WTC11 (cell line): Measurements from ENCODE around the gene CTNNA3.

Experiments
- ATF3 ChIP-seq: sonication (generic); formaldehyde crosslinking; conservative IDR thresholded peaks from 2 replicates; pipeline ENCODE4 v1.8.1; 2022; ENCODE audit warnings: mild to moderate bottlenecking, missing genetic modification reagents
- CREM ChIP-seq: sonication (generic); formaldehyde crosslinking; IDR thresholded peaks from 2 replicates; pipeline ENCODE4 v1.8.1; 2022; ENCODE audit warnings: mild to moderate bottlenecking, missing genetic modification reagents, moderate library complexity
- CTCF ChIP-seq: fragments of 200-600 bp; IDR thresholded peaks from 2 replicates; pipeline ENCODE4 v1.8.0; 2022; ENCODE audit warnings: antibody characterized with exemption
- E2F1 ChIP-seq: sonication (generic); formaldehyde crosslinking; IDR thresholded peaks from 2 replicates; pipeline ENCODE4 v1.8.0; 2022; ENCODE audit warnings: mild to moderate bottlenecking, missing genetic modification reagents
- E2F5 ChIP-seq: sonication (generic); formaldehyde crosslinking; IDR thresholded peaks from 2 replicates; pipeline ENCODE4 v1.8.1; 2022; ENCODE audit warnings: mild to moderate bottlenecking, moderate library complexity, missing genetic modification reagents
- GABPB1 ChIP-seq: sonication (generic); formaldehyde crosslinking; IDR thresholded peaks from 2 replicates; pipeline ENCODE4 v1.8.1; 2023; ENCODE audit warnings: mild to moderate bottlenecking, missing genetic modification reagents
- KAT7 ChIP-seq: sonication (generic); formaldehyde crosslinking; IDR thresholded peaks from 2 replicates; pipeline ENCODE4 v1.8.1; 2023; ENCODE audit warnings: missing genetic modification reagents, mild to moderate bottlenecking, borderline replicate concordance
- MAX ChIP-seq: sonication (generic); formaldehyde crosslinking; IDR thresholded peaks from 2 replicates; pipeline ENCODE4 v1.8.0; 2022; ENCODE audit warnings: mild to moderate bottlenecking, missing genetic modification reagents
- NR1H2 ChIP-seq: sonication (generic); formaldehyde crosslinking; IDR thresholded peaks from 2 replicates; pipeline ENCODE4 v1.9.0; 2021; ENCODE audit warnings: mild to moderate bottlenecking, moderate library complexity, missing genetic modification reagents
- PRDM15 ChIP-seq: sonication (generic); formaldehyde crosslinking; IDR thresholded peaks from 2 replicates; pipeline ENCODE4 v1.8.0; 2022; ENCODE audit warnings: missing genetic modification reagents
- STAT6 ChIP-seq: sonication (generic); formaldehyde crosslinking; conservative IDR thresholded peaks from 2 replicates; pipeline ENCODE4 v1.8.1; 2023; ENCODE audit warnings: mild to moderate bottlenecking, low read depth, missing genetic modification reagents, moderate library complexity

GRCh38 chr10:66996996-66997395, 699.0 kb downstream of the CTNNA3 start:
- TF ChIP-seq CTCF = no peak
- TF ChIP-seq MAX (CRISPR knock-in tag) = no peak
- TF ChIP-seq NR1H2 = no peak
- no peak for TF ChIP-seq PRDM15 (CRISPR knock-in tag)
- no peak for TF ChIP-seq GABPB1 (CRISPR knock-in tag)
- TF ChIP-seq STAT6 (CRISPR knock-in tag) = no peak
- TF ChIP-seq E2F1 (CRISPR knock-in tag) = no peak
- TF ChIP-seq E2F5 (CRISPR knock-in tag) = no peak
- no peak for TF ChIP-seq ATF3
- TF ChIP-seq KAT7 = no peak
- TF ChIP-seq CREM (CRISPR knock-in tag) = no peak
